GM12801 (cell line): ENCODE measurements around the gene VAT1.

Experiments
- TF ChIP-seq, protein P1 (sequence below): IDR thresholded peaks from one replicate; pipeline ENCODE4 v1.5.1; 2011; ENCODE audit warnings: control low read depth; ENCODE audit not compliant: insufficient read length; ENCODE audit errors: extremely low read depth

Gene VAT1

DNA sequence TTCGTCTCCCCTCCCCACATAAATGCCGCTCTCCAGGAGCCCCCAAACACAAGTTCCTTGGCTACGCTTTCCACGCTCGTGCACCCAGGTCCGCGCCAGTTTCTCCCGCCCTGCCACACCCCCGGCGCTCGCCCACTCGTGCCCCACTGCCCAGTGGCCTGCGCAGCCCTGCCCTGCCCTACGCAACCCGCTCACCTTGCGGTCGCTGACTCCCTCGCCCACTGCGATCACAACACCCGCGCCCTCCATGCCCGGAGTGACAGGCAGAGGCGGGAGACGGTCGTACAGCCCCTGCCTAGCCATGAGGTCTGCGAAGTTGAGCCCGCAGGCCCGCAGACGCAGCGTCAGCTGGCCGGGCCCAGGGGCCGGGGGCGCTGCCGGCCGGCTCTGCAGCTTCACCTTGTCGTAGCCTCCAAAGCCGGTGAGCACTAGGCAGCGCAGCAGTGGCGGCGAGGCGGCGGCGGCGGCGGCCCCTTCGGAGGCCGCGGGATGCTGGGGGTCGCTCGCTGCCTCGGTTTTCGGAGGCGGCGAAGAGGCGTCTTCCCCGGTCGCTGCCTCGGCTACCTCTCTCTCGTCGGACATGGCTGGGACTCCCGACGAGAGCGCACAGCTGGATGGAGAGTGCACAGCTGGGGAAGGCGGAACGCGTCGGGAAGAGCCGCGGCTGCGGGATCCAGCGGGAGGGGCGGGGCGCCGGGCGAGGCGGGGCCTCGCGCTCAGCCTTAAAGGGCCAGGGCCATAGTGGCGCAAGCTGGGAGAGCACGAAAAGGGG lies at the start of gene VAT1:
Gene VAT1 (minus strand): TSS at position 645 of the 772 bp plus-strand sequence. CDS start 63 bp downstream, at position 582.
- TF ChIP-seq, protein P1, sequence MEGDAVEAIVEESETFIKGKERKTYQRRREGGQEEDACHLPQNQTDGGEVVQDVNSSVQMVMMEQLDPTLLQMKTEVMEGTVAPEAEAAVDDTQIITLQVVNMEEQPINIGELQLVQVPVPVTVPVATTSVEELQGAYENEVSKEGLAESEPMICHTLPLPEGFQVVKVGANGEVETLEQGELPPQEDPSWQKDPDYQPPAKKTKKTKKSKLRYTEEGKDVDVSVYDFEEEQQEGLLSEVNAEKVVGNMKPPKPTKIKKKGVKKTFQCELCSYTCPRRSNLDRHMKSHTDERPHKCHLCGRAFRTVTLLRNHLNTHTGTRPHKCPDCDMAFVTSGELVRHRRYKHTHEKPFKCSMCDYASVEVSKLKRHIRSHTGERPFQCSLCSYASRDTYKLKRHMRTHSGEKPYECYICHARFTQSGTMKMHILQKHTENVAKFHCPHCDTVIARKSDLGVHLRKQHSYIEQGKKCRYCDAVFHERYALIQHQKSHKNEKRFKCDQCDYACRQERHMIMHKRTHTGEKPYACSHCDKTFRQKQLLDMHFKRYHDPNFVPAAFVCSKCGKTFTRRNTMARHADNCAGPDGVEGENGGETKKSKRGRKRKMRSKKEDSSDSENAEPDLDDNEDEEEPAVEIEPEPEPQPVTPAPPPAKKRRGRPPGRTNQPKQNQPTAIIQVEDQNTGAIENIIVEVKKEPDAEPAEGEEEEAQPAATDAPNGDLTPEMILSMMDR = no peak

DNA sequence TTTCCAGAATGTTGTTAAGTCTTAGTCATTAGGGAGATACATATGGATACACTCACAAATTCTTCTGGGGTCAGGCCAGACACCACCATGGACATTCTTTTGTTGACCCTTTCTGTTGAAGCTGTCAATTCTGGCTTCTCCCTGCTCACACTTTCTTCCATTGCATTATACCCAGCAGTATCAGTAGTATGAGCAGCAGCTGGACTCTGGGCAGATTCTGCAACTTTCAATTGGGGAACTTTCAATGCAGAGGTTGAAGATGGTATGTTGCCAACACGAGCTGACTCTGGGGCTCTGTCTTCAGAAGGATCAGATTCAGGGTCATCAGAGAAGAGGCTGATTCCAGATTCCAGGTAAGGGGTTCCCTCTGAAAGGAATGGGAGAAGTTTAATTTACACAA lies 48.7 kb upstream of the VAT1 start:
- TF ChIP-seq, protein P1 = no peak

DNA sequence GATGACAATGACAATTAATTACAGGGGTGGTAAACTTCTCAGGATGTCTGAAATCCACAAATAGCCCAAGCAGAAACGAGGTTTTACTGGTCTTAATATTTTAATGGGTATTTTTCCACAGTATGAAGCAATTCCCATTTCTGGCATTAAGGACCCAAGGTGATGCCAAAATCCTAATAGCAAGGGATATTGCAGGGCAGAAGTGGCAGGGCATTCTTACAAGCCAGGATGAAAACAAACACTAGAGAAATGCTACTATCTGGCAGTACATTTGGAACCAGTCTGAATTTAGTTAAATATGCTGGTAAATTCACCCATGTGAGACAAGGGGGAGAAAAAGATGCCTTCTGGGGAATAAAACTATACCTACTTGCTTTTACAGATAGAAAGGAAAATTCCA lies 48.1 kb upstream of the VAT1 start:
- TF ChIP-seq, protein P1 = no peak

DNA sequence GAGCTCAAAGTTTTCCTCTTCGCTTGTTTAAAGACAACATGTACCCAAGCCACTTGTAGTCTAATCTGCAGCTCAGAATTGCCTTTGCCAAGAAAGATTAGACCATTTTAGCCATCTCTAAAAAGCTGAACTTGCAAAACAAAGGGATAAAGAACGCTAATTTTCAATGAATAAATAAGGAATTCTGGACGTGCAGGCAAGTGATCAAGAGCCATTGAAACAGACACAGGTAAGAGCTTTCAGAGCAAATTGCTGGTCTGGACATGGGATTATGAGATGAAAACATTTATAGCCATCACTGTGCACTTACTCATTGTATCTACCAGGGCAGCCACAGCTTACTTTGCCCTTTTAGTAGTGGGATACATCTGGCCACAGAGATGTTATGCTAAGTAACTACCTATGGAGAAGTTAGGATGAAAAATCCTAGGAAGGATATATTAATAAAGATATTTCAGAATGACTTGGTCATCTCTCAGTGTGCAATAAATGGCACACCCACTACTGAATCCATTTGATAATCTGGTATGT lies 47.2 kb upstream of the VAT1 start:
- TF ChIP-seq, protein P1 = no peak

DNA sequence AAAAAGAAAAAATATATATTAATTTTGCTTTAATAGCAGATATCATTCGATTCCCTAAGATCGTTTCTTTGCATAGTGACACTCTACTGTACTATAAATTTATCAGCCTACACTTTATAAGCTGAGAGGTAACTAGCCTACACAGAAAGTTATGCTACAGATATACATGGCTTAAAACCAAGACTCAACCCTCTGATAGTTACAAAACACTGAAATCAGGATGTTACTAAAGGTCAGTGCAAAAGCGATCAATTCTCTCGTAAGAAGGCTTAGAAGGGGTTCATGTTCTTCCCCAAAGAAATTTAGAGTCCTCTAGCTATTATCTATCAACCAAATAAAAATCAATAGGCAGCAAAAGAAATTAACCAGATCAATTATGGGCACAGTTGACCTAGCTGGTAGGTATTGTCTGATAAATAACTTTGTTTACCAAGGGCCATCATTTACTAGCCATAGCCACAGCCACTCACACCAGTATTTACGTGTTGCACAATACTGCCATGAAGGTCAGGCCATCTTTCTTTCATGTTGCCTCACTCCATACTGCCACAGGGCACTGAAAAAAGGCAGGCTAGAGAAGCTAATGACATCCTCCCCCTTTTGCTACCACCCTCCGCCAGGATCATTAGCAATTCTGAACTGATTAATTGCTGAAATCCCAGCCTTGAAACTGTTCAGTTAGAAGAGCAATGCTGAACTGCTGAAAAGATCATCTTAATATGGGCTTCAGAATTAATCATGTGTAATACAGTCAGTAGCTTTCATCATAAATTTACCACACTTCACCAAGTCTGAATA lies 46.6 kb upstream of the VAT1 start:
- TF ChIP-seq, protein P1 = no peak

DNA sequence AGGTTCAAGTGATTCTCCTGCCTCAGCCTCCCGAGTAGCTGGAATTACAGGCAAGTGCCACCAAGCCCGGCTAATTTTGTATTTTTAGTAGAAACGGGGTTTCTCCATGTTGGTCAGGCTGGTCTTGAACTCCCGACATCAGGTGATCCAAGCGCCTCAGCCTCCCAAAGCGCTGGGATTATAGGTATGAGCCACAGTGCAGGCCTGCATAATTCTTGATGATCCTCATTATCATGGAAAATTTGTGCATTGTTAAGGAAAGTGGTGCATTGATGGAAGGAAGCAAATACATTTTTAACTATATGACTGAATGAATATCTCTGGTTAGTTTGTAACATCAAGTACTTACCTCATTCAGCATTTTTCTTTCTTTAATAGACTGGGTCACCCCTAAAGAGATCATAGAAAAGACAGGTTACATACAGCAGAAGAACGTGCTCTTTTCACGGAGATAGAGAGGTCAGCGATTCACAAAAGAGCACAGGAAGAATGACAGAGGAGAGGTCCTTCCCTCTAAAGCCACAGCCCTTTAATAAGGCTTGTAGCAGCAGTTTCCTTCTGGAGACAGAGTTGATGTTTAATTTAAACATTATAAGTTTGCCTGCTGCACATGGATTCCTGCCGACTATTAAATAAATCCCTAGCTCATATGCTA lies 40.9 kb upstream of the VAT1 start:
- TF ChIP-seq, protein P1 = no peak

DNA sequence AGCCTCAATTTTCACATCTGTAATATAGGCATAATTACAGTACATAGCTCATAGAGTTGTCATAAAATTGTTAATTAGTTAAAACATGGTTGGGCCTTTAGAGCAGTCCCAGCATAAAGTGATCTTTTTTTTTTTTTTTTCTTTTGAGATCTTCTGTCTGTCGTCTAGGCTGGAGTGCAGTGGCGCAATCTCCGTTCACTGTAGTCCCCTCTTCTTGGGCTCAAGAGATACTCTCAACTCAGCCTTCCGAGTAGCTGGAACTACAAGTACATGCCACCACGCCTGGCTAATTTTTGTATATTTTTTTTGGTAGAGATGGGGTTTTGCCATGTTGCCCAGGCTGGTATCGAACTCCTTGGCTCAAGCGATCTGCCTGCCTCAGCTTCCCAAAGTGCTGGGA lies 33.9 kb upstream of the VAT1 start:
- TF ChIP-seq, protein P1 = no peak
